PFSK-1 (cell line): ENCODE results near the gene DZIP3.

Experiments
- FOXP2 ChIP-seq: optimal IDR thresholded peaks from 2 replicates; pipeline ENCODE3; 2011; ENCODE audit warnings: borderline replicate concordance, control low read depth, inconsistent platforms; ENCODE audit not compliant: insufficient read depth; ENCODE audit errors: extremely low read length, extremely low read depth
- POLR2AphosphoS5 ChIP-seq: IDR thresholded peaks from 2 replicates; pipeline ENCODE4 v1.6.1; 2012; ENCODE audit warnings: low read depth, mild to moderate bottlenecking, control low read depth, low read length, moderate library complexity
- SIN3A ChIP-seq: IDR thresholded peaks from 2 replicates; pipeline ENCODE4 v1.6.1; 2012; ENCODE audit warnings: mild to moderate bottlenecking, low read length, moderate library complexity, borderline replicate concordance; ENCODE audit not compliant: insufficient read depth
- TAF1 ChIP-seq: IDR thresholded peaks from 2 replicates; pipeline ENCODE4 v1.6.1; 2012; ENCODE audit warnings: low read length, control low read depth, borderline replicate concordance; ENCODE audit not compliant: insufficient read depth
- TF ChIP-seq, protein P1 (sequence below), 2 experiments: IDR thresholded peaks; 2 replicates each; pipeline versions ENCODE4 v1.6.1 to v1.8.0; 2011 to 2012; ENCODE audit warnings: low read depth in 2 of 2, low read length in 2 of 2, control low read depth in 1 of 2, inconsistent platforms in 1 of 2, mild to moderate bottlenecking in 1 of 2, moderate library complexity in 1 of 2; ENCODE audit not compliant: insufficient read depth in 1 of 2

Gene DZIP3

DNA sequence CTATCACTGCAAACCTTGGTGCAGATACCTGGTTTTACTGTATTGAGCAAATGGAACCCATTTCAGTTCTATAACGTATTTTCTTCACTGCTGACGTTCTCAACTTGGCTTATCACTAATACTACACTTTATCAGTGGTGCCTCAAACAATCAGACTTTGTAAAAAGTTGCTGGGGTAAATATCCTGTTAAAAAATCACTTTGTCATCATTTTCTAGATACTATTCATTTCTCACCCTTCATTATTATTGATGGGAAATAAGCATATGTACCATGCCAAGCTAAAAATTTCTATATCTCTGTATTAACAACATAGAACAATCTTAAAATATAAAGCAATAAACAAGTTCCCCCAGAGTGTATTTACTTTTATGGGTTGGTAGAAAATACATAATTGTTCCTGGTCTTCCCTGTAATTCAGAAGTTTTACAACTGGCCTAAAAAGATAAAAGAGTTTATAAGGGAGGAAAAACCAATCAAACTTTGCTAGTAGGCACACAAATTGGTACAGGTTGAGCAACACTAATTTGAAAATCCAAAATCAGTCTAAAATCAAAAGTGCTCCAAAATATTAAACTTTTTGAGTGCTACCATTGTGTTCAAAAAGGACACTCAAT is 33.4 kb upstream of the DZIP3 start:
- TF ChIP-seq POLR2AphosphoS5 (no peak), FOXP2 (no peak), SIN3A (no peak), TAF1 (no peak)
- TF ChIP-seq, protein P1, sequence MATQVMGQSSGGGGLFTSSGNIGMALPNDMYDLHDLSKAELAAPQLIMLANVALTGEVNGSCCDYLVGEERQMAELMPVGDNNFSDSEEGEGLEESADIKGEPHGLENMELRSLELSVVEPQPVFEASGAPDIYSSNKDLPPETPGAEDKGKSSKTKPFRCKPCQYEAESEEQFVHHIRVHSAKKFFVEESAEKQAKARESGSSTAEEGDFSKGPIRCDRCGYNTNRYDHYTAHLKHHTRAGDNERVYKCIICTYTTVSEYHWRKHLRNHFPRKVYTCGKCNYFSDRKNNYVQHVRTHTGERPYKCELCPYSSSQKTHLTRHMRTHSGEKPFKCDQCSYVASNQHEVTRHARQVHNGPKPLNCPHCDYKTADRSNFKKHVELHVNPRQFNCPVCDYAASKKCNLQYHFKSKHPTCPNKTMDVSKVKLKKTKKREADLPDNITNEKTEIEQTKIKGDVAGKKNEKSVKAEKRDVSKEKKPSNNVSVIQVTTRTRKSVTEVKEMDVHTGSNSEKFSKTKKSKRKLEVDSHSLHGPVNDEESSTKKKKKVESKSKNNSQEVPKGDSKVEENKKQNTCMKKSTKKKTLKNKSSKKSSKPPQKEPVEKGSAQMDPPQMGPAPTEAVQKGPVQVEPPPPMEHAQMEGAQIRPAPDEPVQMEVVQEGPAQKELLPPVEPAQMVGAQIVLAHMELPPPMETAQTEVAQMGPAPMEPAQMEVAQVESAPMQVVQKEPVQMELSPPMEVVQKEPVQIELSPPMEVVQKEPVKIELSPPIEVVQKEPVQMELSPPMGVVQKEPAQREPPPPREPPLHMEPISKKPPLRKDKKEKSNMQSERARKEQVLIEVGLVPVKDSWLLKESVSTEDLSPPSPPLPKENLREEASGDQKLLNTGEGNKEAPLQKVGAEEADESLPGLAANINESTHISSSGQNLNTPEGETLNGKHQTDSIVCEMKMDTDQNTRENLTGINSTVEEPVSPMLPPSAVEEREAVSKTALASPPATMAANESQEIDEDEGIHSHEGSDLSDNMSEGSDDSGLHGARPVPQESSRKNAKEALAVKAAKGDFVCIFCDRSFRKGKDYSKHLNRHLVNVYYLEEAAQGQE (IDR thresholded peaks at IDR 0.05; ENCODE audit: insufficient read depth in 1 of 2, low read depth in 2 of 2, low read length in 2 of 2) = no peak

GRCh38 chr3:108562565-108562964 is 27.0 kb upstream of the DZIP3 start:
- no peak for TF ChIP-seq TAF1

DNA sequence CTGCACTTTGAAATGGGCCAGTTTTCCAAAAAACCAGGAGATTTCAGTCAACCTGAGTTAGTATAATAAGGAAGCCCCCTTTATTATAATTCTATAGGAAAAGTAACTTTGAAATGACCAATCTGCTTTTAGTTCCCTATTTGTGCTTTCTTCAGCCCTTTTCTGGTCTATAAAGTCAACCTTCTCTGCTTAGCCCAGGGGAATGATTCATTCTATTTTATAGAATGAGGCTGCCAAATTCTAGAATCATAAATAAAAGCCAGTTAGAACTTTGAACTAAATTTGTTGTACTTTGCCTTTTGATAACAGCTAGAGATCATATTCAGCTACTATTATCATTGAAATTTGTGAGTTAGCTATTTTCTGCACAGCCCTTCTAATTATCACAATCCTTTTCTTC is 25.0 kb upstream of the DZIP3 start:
- TF ChIP-seq FOXP2 (no peak), SIN3A (no peak), POLR2AphosphoS5 (no peak), TAF1 (no peak)
- TF ChIP-seq, protein P1 (IDR thresholded peaks at IDR 0.05; ENCODE audit: insufficient read depth in 1 of 2, low read depth in 2 of 2, low read length in 2 of 2) = no peak

DNA sequence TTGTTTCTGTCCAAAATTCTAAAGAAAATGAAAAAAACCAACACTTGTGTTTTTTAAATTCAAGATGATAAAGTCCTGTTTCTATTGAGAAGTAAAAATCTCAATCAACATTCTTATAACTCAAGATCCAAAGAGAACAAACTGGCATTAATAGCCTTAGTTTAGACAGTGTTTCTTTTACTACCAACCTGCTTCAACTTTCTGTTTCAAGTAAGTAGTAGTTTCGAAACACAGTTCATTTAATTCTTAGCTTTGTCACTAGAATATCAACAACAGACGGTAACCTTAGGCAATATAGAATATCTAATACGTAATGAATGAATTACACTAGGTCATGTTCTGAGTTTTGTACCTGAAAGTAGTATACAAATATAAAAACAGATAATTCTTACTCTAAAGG is 24.0 kb upstream of the DZIP3 start:
- TF ChIP-seq, protein P1 (IDR thresholded peaks at IDR 0.05; ENCODE audit: insufficient read depth in 1 of 2, low read depth in 2 of 2, low read length in 2 of 2) = no peak
- TF ChIP-seq SIN3A (no peak), POLR2AphosphoS5 (no peak), TAF1 (no peak), FOXP2 (no peak)

- TF ChIP-seq POLR2AphosphoS5 (no peak), TAF1 (no peak), SIN3A (no peak), FOXP2 (no peak)
- TF ChIP-seq, protein P1 (IDR thresholded peaks at IDR 0.05; ENCODE audit: insufficient read depth in 1 of 2, low read depth in 2 of 2, low read length in 2 of 2) = no peak
Measured at GRCh38 chr3:108566599-108566998, 22.9 kb upstream of the DZIP3 start.
